Fibroblast of skin of left biceps (primary cell): ENCODE measurements around the gene RNU1-3.
"Not testable (repeated sequence)": the region's sequence is repeated elsewhere in the genome, so short reads cannot be mapped to it uniquely, and the experiment has no call there.

ENCODE experiments used
- DNase-seq, 2 experiments: peaks; one replicate each; pipeline ENCODE4 v3.0.0-alpha.2; 2013; ENCODE audit warnings: low read depth in 2 of 2

RNU1-3 gene

DNA sequence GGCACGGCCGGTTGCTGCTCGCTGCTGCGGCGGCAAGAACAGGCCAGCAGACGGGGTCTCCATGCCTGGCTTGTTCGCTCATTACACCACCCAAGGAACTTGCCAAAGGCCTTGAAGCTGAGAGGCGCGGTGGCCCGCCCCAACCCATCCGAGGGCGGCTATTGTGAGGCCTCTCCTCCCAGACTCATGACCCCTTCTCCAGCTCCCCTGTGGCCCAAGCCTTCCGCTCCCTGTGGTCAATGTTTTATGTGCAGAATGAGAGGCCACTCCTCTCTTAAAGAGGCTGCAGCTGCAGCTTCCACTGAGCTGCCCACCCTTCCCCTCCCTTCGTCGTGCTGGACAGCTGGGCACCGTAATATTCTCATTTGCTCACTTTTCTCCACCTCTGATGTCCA is 27.6 kb upstream of the RNU1-3 start:
- DNase-seq = not testable (repeated sequence)

- not testable (repeated sequence) for DNase-seq
These were observed 26.9 kb upstream of the RNU1-3 start for GRCh38 chr1:16693449-16694307.

DNA sequence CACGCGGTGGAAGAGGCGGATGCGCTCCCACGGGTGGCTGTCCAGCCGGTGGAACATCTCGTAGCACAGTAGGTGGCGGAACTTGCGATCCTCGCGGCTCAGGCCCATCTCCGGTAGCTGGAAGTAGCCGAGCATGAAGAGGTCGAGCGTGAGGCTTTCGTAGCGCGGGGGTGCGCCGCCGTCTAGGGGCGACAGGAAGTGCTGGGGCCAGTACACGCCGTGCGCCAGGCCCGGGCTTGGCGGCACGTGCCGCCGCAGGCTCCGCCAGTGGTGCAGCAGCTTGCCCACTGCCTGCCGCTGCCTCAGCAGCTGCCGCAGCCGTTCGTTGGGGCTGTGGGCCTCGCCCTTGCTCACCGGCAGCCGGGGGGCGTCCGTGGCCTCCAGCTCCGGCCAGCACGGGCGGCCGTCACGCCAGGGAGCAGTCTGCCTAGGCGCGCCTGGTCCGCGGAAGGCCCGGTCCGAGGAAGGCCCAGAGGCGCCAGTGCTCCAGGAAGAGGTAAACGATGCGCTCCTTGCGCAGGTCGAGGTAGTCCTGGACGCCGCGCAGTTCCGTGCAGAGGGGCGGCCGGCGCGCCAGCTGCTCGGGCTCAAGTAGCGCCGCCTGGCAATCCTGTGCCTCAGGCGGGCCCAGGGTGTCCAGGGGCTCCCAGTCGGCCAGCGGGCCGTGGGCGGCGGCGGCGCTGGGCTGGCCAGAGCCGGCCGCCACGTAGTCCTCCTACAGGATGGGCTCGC is 26.1 kb upstream of the RNU1-3 start:
- DNase-seq = not testable (repeated sequence)

DNA sequence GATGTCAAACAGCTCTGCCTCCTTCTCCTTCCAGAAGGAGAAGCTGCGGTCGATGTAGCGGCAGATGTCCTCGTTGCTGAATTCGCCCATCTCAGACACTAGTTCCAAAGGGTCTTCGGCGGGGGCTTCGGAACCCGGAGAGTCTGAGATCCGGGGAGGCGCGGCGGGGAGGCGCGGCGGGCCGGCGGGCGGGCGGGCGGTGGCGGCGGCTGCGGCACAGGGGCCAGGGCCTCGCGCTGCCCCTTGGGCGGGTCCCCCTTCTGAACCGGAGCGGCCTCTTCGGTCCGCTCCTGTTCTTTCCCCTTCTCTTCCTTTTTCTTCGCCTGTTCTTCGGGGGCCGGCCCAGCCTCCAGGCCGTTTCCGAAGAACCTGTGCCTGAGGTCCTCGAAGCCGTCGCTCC is 25.5 kb upstream of the RNU1-3 start:
- not testable (repeated sequence) for DNase-seq

- DNase-seq = not testable (repeated sequence)
These were observed 24.4 kb upstream of the RNU1-3 start for GRCh38 chr1:16690971-16691682.

DNA sequence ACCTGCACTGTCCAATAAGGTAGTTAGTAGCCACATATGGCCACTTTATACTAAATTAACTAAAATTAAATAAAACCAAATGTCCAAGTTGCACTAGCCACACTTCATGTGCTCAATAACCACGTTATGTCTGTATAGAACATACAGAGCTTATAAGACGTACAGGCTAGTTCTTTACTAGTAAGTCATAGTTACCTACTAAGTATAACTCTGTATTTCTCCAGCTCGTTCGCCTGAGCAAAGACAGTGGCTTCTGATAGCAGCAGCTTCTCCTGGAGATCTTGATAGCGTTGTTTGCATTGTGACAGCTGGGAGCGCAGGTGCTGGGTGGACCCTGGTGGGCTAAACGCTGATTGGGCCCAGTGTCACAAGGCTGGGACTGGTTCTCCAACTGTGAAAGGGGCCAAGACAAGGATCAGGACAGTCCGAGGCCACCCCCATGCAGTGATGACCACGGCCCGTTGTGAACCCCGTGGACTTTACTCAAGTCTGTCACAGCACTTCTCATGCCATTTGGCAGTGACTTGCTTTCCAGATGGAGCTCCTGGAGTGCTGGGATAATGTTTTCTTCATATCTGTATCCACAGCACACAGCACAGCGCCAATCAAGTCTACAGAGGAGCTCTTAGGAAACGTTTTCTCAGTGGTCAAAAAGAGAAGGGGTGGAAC is 20.5 kb upstream of the RNU1-3 start:
- DNase-seq = not testable (repeated sequence)

- DNase-seq = not testable (repeated sequence)
These were observed 19.0 kb upstream of the RNU1-3 start for GRCh38 chr1:16685445-16686371.

- not testable (repeated sequence) for DNase-seq
These were observed 18.1 kb upstream of the RNU1-3 start for GRCh38 chr1:16684738-16685337.

DNA sequence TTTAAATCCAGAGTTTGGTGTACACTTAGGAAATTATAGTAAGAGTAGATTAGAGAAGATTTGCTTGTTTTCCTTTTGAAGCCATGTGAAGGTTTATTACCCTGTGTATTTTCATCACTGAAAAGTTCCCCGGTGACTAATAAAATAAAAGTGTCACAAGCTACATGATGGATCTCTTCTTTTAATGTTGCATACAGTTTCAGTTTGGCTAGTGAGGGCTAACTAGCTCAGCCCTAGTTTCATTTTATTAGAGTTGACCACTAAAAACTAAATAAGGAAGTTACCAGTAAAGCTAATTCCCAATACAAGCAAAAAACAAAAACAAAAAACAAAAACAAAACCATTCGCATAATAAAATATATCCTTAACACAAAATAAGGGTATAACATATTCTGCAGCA is 17.4 kb upstream of the RNU1-3 start:
- not testable (repeated sequence) for DNase-seq

GRCh38 chr1:16682803-16683202 is 16.1 kb upstream of the RNU1-3 start:
- not testable (repeated sequence) for DNase-seq

DNA sequence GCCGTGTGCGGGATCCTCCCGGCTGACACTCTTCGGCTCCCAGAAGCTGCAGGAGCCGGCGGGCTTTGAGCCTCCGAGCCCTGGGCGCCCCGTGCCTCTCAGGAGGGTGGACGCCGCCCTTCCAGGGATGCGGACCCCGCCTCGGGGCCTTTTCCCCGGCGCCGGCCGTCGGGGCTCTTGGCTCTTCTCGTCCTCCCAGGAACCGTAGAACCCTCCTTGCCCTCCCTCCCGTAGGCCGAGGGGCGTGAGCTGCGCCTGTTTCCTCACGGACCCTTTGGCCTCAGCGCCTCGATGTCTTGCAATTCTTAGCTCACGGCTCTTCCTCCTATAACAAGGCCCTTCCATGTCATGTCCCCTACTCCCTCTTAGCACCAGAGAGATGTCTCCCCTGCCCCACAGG is 13.6 kb upstream of the RNU1-3 start:
- not testable (repeated sequence) for DNase-seq

DNA sequence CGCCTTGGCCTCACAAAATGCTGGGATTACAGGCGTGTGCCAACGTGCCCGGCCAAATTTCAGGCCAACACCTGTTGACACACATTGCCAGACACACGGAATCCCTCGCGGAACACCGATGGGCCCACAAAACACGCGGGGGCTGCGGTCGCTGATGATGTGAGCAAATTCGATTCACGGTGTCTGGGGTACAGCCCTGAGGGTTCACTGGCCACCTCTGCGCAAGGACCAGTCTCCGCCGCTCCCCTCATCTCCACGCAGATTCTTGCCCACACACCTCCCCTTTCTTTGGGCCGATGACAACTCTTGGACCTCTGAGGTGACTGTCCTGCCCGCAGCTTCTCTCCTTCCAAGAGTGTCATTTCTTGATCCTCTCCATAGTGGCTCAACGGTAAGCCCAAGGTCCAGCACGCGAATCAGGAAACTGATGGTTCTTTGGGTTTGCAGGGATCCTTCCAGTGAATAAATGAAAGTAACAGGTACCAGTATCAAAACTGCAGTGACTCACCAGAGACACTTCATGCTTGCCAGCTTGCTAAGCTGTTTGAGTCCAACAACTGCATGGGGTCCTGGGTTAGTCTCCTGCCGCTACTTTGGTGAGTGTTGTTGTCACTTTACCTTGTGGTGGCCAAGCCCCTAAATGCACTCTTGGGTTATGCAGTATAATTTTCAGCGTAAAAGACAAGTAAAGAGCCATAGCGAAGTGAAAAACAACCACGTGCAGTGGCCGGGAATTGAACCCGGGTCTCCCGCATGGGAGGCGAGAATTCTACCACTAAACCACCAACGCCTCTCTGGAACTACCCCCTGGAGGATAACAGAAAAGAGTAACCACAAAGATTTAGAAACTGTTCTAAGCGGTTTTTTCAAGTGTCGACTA is 11.0 kb upstream of the RNU1-3 start:
- DNase-seq = peak in 1 of 2 experiments; percentile 6

- not testable (repeated sequence) for DNase-seq
These were observed 10.1 kb upstream of the RNU1-3 start for GRCh38 chr1:16676661-16677523.

- not testable (repeated sequence) for DNase-seq
These were observed 8.4 kb upstream of the RNU1-3 start for GRCh38 chr1:16675118-16675510.

- DNase-seq = not testable (repeated sequence)
These were observed 7.2 kb upstream of the RNU1-3 start for GRCh38 chr1:16673976-16674375.

- DNase-seq = not testable (repeated sequence)
These were observed 912 bp downstream of the RNU1-3 start for GRCh38 chr1:16665836-16666235.

- DNase-seq = not testable (repeated sequence)
These were observed 8.5 kb downstream of the RNU1-3 start for GRCh38 chr1:16658234-16658633.
